Esophagus squamous epithelium (tissue), 4 donors: ENCODE results near the gene KMT2C.
"Not testable (repeated sequence)": the region's sequence is repeated elsewhere in the genome, so short reads cannot be mapped to it uniquely, and the experiment has no call there.

Experiments used
- POLR2A ChIP-seq, 4 donors: fragments of 450-650 bp; IDR thresholded peaks; one replicate each; pipeline ENCODE4 v1.6.1; 2017; ENCODE audit warnings: antibody characterized with exemption in 4 of 4, mild to moderate bottlenecking in 4 of 4, moderate library complexity in 3 of 4
- TF ChIP-seq, protein P1 (sequence below), 6 experiments: fragments of 450-650 bp in 4 of 6; fragments of 200-600 bp in 2 of 6; sonication (generic) in 2 of 6; IDR thresholded peaks; one replicate each; pipeline ENCODE4 v1.5.1; 2016 to 2019; ENCODE audit warnings: antibody characterized with exemption in 6 of 6, mild to moderate bottlenecking in 4 of 6, moderate library complexity in 4 of 6

GRCh38 chr7:152386136-152386764 lies 49.6 kb downstream of the KMT2C start:
- TF ChIP-seq, protein P1, sequence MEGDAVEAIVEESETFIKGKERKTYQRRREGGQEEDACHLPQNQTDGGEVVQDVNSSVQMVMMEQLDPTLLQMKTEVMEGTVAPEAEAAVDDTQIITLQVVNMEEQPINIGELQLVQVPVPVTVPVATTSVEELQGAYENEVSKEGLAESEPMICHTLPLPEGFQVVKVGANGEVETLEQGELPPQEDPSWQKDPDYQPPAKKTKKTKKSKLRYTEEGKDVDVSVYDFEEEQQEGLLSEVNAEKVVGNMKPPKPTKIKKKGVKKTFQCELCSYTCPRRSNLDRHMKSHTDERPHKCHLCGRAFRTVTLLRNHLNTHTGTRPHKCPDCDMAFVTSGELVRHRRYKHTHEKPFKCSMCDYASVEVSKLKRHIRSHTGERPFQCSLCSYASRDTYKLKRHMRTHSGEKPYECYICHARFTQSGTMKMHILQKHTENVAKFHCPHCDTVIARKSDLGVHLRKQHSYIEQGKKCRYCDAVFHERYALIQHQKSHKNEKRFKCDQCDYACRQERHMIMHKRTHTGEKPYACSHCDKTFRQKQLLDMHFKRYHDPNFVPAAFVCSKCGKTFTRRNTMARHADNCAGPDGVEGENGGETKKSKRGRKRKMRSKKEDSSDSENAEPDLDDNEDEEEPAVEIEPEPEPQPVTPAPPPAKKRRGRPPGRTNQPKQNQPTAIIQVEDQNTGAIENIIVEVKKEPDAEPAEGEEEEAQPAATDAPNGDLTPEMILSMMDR (IDR thresholded peaks at IDR 0.05) = not testable (repeated sequence)
- not testable (repeated sequence) for TF ChIP-seq POLR2A (IDR thresholded peaks at IDR 0.05)
